ENCODE results near the gene NIFK.

Gene NIFK

GRCh38 chr2:121690095-121690494, 46.6 kb downstream of the NIFK start:
- H3K27ac ChIP-seq = no peak overlapping the region
- TF ChIP-seq ZFX (IDR thresholded peaks at IDR 0.05; ENCODE audit: borderline replicate concordance) = no peak
- TF ChIP-seq CTCF (IDR thresholded peaks at IDR 0.05) = no peak

GRCh38 chr2:121689356-121689755, 47.3 kb downstream of the NIFK start:
- H3K27ac ChIP-seq = no peak overlapping the region
- no peak for TF ChIP-seq ZFX (IDR thresholded peaks at IDR 0.05; ENCODE audit: borderline replicate concordance)
- TF ChIP-seq CTCF (IDR thresholded peaks at IDR 0.05) = peak; percentile 17

DNA sequence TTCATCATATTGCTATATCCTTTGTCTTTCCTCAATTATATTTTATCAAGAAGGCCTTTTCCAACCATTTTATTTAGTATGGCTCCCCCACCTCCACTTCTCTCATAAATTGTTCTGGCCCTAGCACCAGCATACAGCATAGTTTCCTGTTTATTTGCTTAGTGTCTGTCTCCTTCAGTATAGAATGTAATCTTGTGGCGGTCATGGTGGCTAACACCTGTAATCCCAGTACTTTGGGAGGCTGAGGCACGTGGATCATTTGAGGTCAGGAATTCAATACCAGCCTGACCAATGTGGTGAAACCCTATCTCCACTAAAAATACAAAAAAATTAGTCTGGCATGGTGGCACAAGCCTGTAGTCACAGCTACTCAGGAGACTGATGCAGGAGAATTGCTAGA, 47.9 kb downstream of the NIFK start:
- no peak overlapping the region for H3K27ac ChIP-seq
- TF ChIP-seq ZFX (IDR thresholded peaks at IDR 0.05; ENCODE audit: borderline replicate concordance) (no peak), CTCF (IDR thresholded peaks at IDR 0.05) (no peak)

DNA sequence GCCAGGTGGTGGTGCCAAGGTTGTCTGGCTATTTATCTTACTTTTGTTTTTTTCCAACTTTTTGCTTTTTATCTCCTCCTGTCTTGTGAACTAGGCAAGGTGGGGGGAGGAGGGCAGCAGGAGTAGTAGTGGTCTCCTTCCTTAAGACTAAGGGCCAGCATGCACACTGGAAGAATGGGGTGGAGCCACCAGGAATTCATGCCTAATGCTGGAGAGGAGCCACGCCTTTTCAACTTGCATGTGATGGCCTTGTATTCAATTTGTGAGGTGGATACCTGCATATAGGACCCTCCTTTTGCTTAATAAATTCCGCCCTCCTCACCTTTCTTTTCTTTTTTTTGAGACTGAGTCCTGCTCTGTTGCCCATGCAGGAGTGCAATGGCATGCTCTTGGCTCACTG, 49.8 kb downstream of the NIFK start:
- H3K27ac ChIP-seq = no peak overlapping the region
- no peak for TF ChIP-seq CTCF (IDR thresholded peaks at IDR 0.05)
- no peak for TF ChIP-seq ZFX (IDR thresholded peaks at IDR 0.05; ENCODE audit: borderline replicate concordance)

GRCh38 chr2:121686218-121686617, 50.5 kb downstream of the NIFK start:
- TF ChIP-seq CTCF (IDR thresholded peaks at IDR 0.05) = no peak
- no peak for TF ChIP-seq ZFX (IDR thresholded peaks at IDR 0.05; ENCODE audit: borderline replicate concordance)
- no peak overlapping the region for H3K27ac ChIP-seq

DNA sequence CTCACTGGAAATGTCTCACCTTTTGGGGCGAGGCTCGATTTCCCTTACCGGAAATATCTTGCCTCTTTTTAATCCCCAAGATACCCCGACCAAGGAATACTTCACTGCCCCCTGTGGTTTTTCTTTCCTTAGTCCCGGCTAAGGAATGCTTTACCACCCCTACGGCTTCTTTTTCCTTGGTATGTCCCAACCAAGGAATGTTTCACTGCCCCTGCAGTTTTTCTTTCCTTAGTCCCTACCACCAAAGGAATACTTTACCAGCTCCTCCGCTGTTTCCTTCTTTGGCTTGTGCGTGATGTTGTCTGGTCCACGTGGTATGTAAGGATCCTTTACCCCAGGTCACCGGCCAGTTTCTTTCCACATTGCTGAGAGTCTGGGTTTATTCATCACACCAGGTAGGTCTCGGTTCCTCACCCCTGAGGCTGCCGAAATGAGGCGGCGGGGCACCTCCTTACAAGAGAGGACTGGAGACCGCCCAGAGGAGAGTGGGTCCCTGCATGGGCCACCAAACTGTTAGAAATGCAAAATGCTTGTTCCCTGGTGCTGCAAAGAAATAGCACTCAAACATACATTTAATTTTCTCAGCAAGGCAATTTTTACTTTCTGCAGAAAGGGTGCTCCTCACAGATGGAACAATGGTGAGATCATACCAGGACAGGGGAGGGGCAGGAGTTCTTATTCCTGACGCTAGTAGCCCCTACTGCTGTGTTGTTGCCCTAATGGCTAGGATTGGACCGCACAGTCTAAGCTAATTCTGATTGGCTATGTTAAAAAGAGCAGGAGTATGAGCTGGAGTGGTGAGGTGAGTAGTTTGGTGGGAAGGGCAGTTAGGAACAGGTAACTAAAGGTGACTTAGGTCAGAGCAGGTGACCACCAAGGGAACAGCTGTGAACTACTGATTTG, 54.0 kb downstream of the NIFK start:
- no peak overlapping the region for H3K27ac ChIP-seq
- TF ChIP-seq CTCF (IDR thresholded peaks at IDR 0.05) (no peak), ZFX (IDR thresholded peaks at IDR 0.05; ENCODE audit: borderline replicate concordance) (no peak)

- TF ChIP-seq CTCF (IDR thresholded peaks at IDR 0.05) (no peak), ZFX (IDR thresholded peaks at IDR 0.05; ENCODE audit: borderline replicate concordance) (no peak)
- no peak overlapping the region for H3K27ac ChIP-seq
Measured at GRCh38 chr2:121677855-121678254, 58.8 kb downstream of the NIFK start.
